OCI-LY3 (cell line): ENCODE measurements around the gene PTPRN2.

Source experiments
- EZH2phosphoT487 ChIP-seq: fragments of 200-600 bp; shearing (Covaris generic); IDR thresholded peaks from 2 replicates; pipeline ENCODE4 v1.6.1; 2018; ENCODE audit warnings: antibody characterized with exemption, mixed run types, low read depth
- TF ChIP-seq, protein P1 (sequence below): fragments of 200-600, 300-600 bp; sonication (generic); IDR thresholded peaks from 2 replicates; pipeline ENCODE4 v1.5.1; 2014; ENCODE audit warnings: antibody characterized with exemption, low read length, low read depth

- TF ChIP-seq, protein P1, sequence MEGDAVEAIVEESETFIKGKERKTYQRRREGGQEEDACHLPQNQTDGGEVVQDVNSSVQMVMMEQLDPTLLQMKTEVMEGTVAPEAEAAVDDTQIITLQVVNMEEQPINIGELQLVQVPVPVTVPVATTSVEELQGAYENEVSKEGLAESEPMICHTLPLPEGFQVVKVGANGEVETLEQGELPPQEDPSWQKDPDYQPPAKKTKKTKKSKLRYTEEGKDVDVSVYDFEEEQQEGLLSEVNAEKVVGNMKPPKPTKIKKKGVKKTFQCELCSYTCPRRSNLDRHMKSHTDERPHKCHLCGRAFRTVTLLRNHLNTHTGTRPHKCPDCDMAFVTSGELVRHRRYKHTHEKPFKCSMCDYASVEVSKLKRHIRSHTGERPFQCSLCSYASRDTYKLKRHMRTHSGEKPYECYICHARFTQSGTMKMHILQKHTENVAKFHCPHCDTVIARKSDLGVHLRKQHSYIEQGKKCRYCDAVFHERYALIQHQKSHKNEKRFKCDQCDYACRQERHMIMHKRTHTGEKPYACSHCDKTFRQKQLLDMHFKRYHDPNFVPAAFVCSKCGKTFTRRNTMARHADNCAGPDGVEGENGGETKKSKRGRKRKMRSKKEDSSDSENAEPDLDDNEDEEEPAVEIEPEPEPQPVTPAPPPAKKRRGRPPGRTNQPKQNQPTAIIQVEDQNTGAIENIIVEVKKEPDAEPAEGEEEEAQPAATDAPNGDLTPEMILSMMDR, result no peak
- TF ChIP-seq EZH2phosphoT487, result no peak
Observed at GRCh38 chr7:157816086-157816485, 771.5 kb downstream of the PTPRN2 start.
